ENCODE data around the gene ARSB. TPM values are rescaled to one million over a fixed set of nuclear protein-coding genes. Genes with fewer than 3 reads are reported as not detected.

ARSB gene
- total and polyA plus RNA-seq, 2 donors (not counting 1 experiment from before 2014, with no cell fraction given): 4.6 to 9.8 TPM

GRCh38 chr5:78808818-78809217 lies 176.3 kb downstream of the ARSB start:
- H3K4me3 Mint-ChIP-seq: no peak overlapping the region
- 99% methylated on average over 7 of the region's 8 CpGs for WGBS (ENCODE audit: insufficient coverage)

GRCh38 chr5:78808380-78808779 lies 176.7 kb downstream of the ARSB start:
- H3K79me2 ChIP-seq (ENCODE audit: control insufficient read depth, insufficient read depth, low read length): no peaks in the 10 kb centered on the region
- H3K4me2 ChIP-seq (replicated peaks; ENCODE audit: low read depth, low read length, poor library complexity, severe bottlenecking): no peak overlapping the region
- H3K4me3 ChIP-seq (ENCODE audit: control extremely low read depth in 1 of 5, extremely low read depth in 1 of 5, insufficient read depth in 1 of 5, low read depth in 2 of 5, low read length in 4 of 5): no peak overlapping the region
- CTCF ChIA-PET: no interaction called here
- no peak for TF ChIP-seq CTCF (IDR thresholded peaks at IDR 0.05)
- no peak for TF ChIP-seq EZH2 (IDR thresholded peaks at IDR 0.05; ENCODE audit: borderline replicate concordance, insufficient read depth, low read depth, low read length, poor library complexity, severe bottlenecking)
- H4K20me1 ChIP-seq (ENCODE audit: control insufficient read depth, insufficient read depth, low read length, poor library complexity, severe bottlenecking): no peaks in the 10 kb centered on the region
- H3K27ac ChIP-seq (ENCODE audit: low read length in 2 of 2): no peak overlapping the region
- no peak overlapping the region for H3K9ac ChIP-seq (ENCODE audit: low read length)
- no peaks in the 10 kb centered on the region for H3K9me3 ChIP-seq (ENCODE audit: control extremely low read depth in 1 of 3, control insufficient read depth in 2 of 3, insufficient read depth in 1 of 3, low read length in 2 of 3)
- H3K9me3 Mint-ChIP-seq (ENCODE audit: insufficient read depth): no peaks in the 10 kb centered on the region
- no peak overlapping the region for H2AFZ ChIP-seq (ENCODE audit: insufficient read depth, low read depth, low read length, poor library complexity, severe bottlenecking)
- H3K4me1 ChIP-seq (ENCODE audit: control insufficient read depth in 2 of 2, insufficient read depth in 2 of 2, low read length in 2 of 2): no peaks in the 10 kb centered on the region
- no peaks in the 10 kb centered on the region for H3K27me3 Mint-ChIP-seq
- H3K4me1 Mint-ChIP-seq: peaks cover 6% of the 10 kb centered on the region
- no peak for DNase-seq
- no peak overlapping the region for H3K4me3 Mint-ChIP-seq
- intact Hi-C loops (cut with micrococcal nuclease): no loop called here
- no peak for ATAC-seq (ENCODE audit: low read depth)
- H3K36me3 ChIP-seq (replicated peaks in 1 of 2; ENCODE audit: control extremely low read depth in 1 of 2, control insufficient read depth in 1 of 2, extremely low read depth in 1 of 2, insufficient read depth in 2 of 2, low read length in 1 of 2): no peaks in the 10 kb centered on the region
- POLR2A ChIA-PET: no interaction called here
- H3K27ac Mint-ChIP-seq: no peak overlapping the region
- WGBS (ENCODE audit: insufficient coverage): 100% methylated on average over 4 of the region's 6 CpGs
- no peaks in the 10 kb centered on the region for H3K27me3 ChIP-seq (replicated peaks in 1 of 4; ENCODE audit: control extremely low read depth in 1 of 4, control insufficient read depth in 3 of 4, insufficient read depth in 4 of 4, low read length in 3 of 4)

More at GRCh38 chr5:78808818-78809217, 176.3 kb downstream of the ARSB start:
- Mint-ChIP-seq H3K9me3 (ENCODE audit: insufficient read depth) (no peaks in the 10 kb centered on the region), H3K27me3 (no peaks in the 10 kb centered on the region), H3K4me1 (peaks cover 6% of the 10 kb centered on the region), H3K27ac (no peak overlapping the region)
- ChIA-PET POLR2A (no interaction called here), CTCF (no interaction called here)
- ATAC-seq (ENCODE audit: low read depth) (no peak), DNase-seq (no peak)
- TF ChIP-seq CTCF (IDR thresholded peaks at IDR 0.05) (no peak), EZH2 (IDR thresholded peaks at IDR 0.05; ENCODE audit: borderline replicate concordance, insufficient read depth, low read depth, low read length, poor library complexity, severe bottlenecking) (no peak)
- no peak overlapping the region for H2AFZ ChIP-seq (ENCODE audit: insufficient read depth, low read depth, low read length, poor library complexity, severe bottlenecking)
- H4K20me1 ChIP-seq (ENCODE audit: control insufficient read depth, insufficient read depth, low read length, poor library complexity, severe bottlenecking): no peaks in the 10 kb centered on the region
- H3K36me3 ChIP-seq (replicated peaks in 1 of 2; ENCODE audit: control extremely low read depth in 1 of 2, control insufficient read depth in 1 of 2, extremely low read depth in 1 of 2, insufficient read depth in 2 of 2, low read length in 1 of 2): no peaks in the 10 kb centered on the region
- intact Hi-C loops (cut with micrococcal nuclease): no loop called here
- no peaks in the 10 kb centered on the region for H3K9me3 ChIP-seq (ENCODE audit: control extremely low read depth in 1 of 3, control insufficient read depth in 2 of 3, insufficient read depth in 1 of 3, low read length in 2 of 3)
- no peaks in the 10 kb centered on the region for H3K27me3 ChIP-seq (replicated peaks in 1 of 4; ENCODE audit: control extremely low read depth in 1 of 4, control insufficient read depth in 3 of 4, insufficient read depth in 4 of 4, low read length in 3 of 4)
- no peak overlapping the region for H3K9ac ChIP-seq (ENCODE audit: low read length)
- no peak overlapping the region for H3K4me2 ChIP-seq (replicated peaks; ENCODE audit: low read depth, low read length, poor library complexity, severe bottlenecking)
- no peaks in the 10 kb centered on the region for H3K79me2 ChIP-seq (ENCODE audit: control insufficient read depth, insufficient read depth, low read length)
- no peak overlapping the region for H3K27ac ChIP-seq (ENCODE audit: low read length in 2 of 2)
- H3K4me1 ChIP-seq (ENCODE audit: control insufficient read depth in 2 of 2, insufficient read depth in 2 of 2, low read length in 2 of 2): no peaks in the 10 kb centered on the region
- no peak overlapping the region for H3K4me3 ChIP-seq (ENCODE audit: control extremely low read depth in 1 of 5, extremely low read depth in 1 of 5, insufficient read depth in 1 of 5, low read depth in 2 of 5, low read length in 4 of 5)
